SHP77 (cell line): ENCODE results near the gene RHOJ.
"Not testable (repeated sequence)": the region's sequence is repeated elsewhere in the genome, so short reads cannot be mapped to it uniquely, and the experiment has no call there.

Source experiments
- DNase-seq, 2 experiments: peaks; one replicate each; lab custom pipeline; 2025; lab: John Stamatoyannopoulos, UW

Gene RHOJ

GRCh38 chr14:63297372-63298063, 93.3 kb downstream of the RHOJ start:
- no peak for DNase-seq

DNA sequence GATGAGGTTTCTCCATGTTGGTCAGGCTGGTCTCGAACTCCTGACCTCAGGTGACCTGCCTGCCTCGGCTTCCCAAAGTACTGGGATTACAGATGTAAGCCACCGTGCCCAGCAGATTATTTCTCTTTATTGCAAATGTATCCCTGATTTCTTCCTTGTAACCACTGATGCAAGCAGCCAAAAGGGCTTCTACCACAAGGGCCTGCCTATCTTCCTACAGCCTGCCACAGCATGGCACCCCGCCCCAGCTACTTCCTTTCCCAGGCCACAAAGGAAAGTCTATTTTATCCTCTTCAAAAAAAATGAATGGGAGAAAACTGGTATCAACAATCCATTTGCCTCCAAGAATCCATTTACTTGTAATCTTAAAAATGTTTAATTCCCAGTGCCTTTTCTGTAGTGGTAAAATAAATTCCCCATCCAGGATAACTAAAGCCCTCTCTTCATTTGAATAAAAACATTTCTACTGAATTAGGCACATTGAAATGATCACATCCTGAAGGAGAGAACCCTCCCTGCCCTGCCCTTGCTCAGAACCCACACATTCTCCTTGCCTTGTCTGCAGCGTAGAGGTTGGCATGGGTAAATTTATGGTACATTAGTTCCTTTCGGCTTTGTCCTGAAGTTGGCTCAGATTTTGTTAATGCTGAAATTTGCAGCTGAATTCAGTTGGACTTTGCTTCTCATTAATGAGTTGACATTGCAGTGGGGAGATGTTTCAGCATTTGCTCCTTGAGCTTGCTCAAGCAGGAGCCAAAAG, 95.3 kb downstream of the RHOJ start:
- no peak for DNase-seq

- no peak for DNase-seq
Observed at GRCh38 chr14:63300854-63301253, 96.6 kb downstream of the RHOJ start.

- no peak for DNase-seq
Observed at GRCh38 chr14:63301891-63302534, 97.8 kb downstream of the RHOJ start.

GRCh38 chr14:63304429-63304828, 100.2 kb downstream of the RHOJ start:
- not testable (repeated sequence) for DNase-seq

- peak; percentile 32 to 42 for DNase-seq
Observed at GRCh38 chr14:63308723-63309317, 104.6 kb downstream of the RHOJ start.

GRCh38 chr14:63318835-63319234, 114.6 kb downstream of the RHOJ start, which contains the start of gene GPHB5:
Gene GPHB5 (minus strand): TSS chr14:63318935. CDS start chr14:63317849, 1,086 bp downstream.
- no peak for DNase-seq

- DNase-seq: no peak
Observed at GRCh38 chr14:63322472-63322871, 118.2 kb downstream of the RHOJ start.

GRCh38 chr14:63322897-63323573, 118.8 kb downstream of the RHOJ start:
- no peak for DNase-seq

DNA sequence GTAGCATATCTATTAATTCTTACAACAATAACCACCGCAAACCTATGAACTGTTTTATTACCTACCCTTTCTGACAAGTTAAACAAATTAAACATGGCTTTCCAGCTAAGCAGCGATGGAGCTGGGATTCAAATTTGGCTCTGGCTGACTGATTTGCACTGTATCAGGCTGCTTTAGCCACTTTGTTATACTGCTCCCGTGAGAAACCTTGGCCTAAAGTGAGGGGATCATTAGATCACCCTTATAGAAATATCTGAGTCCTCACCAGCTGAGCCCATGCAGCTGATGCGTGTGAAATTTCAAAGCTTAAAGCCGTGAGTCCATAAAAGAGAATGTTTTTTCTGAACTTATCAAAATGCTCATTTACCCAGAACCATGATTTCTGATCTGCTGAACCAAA, 122.6 kb downstream of the RHOJ start:
- no peak for DNase-seq

GRCh38 chr14:63328787-63329737, 124.8 kb downstream of the RHOJ start:
- no peak for DNase-seq

DNA sequence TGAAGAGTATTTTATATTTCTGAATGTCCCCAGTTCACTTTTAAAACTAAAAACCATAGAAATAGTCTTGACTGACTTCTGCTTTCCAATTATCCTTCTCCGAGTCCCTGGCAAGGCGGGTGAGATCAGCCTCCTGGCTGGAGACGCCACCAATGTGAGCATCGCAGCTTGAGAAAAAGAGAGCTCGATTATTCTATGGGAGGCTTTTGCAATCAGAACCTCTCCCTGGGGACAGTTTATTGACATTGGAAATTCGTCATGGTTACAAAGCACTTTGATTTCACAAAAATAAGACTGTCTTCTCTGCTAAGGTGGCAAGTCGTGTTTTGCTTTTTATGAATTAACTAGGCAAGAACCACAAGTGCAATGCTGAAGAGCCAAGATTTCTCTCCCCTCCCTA, 138.1 kb downstream of the RHOJ start:
- DNase-seq: no peak
